Measurements from ENCODE around the gene XXYLT1. TPM values are rescaled to one million over a fixed set of nuclear protein-coding genes. Genes with fewer than 3 reads are reported as not detected.

The XXYLT1 gene
- total RNA-seq, 2 experiments from 2014 or later: 17.2 to 19.6 TPM

GRCh38 chr3:195312714-195313113, 41.8 kb upstream of the XXYLT1 start:
- TF ChIP-seq EZH2phosphoT487 (IDR thresholded peaks at IDR 0.05; ENCODE audit: borderline replicate concordance, low read depth, low read length): no peak
- TF ChIP-seq CTCF (conservative IDR thresholded peaks at IDR 0.05; ENCODE audit: low read length): no peak
- no peak for DNase-seq (ENCODE audit: low spot score)
- H3K36me3 ChIP-seq (ENCODE audit: insufficient read depth, low read length): peaks cover 2% of the 10 kb centered on the region
- no peaks in the 10 kb centered on the region for H3K4me1 ChIP-seq (ENCODE audit: insufficient read depth, low read length, poor library complexity, severe bottlenecking)
- H3K27ac ChIP-seq (ENCODE audit: low read depth, low read length, poor library complexity, severe bottlenecking): no peak overlapping the region
- no TSS peak for BruUV-seq (replicated peaks)
- H2AFZ ChIP-seq (ENCODE audit: low read length): no peak overlapping the region
- no peaks in the 10 kb centered on the region for H4K20me1 ChIP-seq (ENCODE audit: insufficient read depth, low read length)
- H3K4me2 ChIP-seq (ENCODE audit: low read length): no peak overlapping the region
- no peak overlapping the region for H3K4me3 ChIP-seq (ENCODE audit: low read depth, low read length, poor library complexity, severe bottlenecking)
- H3K9me3 ChIP-seq (ENCODE audit: low read length): no peaks in the 10 kb centered on the region
- ChIA-PET CTCF (ENCODE audit: unreplicated experiment) (no interaction called here), POLR2A (interaction anchor here (1.0 to 1.8 kb wide), 3 partner anchors 11 to 25 kb away, joined by 3 to 4 read pairs (median 4); no protein-coding TSS in a partner anchor)
- no peaks in the 10 kb centered on the region for H3K79me2 ChIP-seq (ENCODE audit: insufficient read depth, low read depth, low read length)
- intact Hi-C loops (cut with micrococcal nuclease; ENCODE audit: unreplicated experiment): no loop called here
- no peaks in the 10 kb centered on the region for H3K9me2 ChIP-seq (ENCODE audit: insufficient read depth, low read length)

GRCh38 chr3:195307711-195308110, 36.8 kb upstream of the XXYLT1 start:
- Histone ChIP-seq H3K4me1 (ENCODE audit: insufficient read depth, low read length, poor library complexity, severe bottlenecking) (no peaks in the 10 kb centered on the region), H3K9me3 (ENCODE audit: low read length) (no peaks in the 10 kb centered on the region)

More at GRCh38 chr3:195307711-195308110, 36.8 kb upstream of the XXYLT1 start:
- ChIA-PET CTCF (ENCODE audit: unreplicated experiment) (no interaction called here), POLR2A (interaction anchor here (0.9 to 1.9 kb wide), 5 partner anchors 13 to 59 kb away, joined by 3 to 7 read pairs (median 5); no protein-coding TSS in a partner anchor)
- no peak for DNase-seq (ENCODE audit: low spot score)
- BruUV-seq (replicated peaks): no TSS peak
- no peaks in the 10 kb centered on the region for H4K20me1 ChIP-seq (ENCODE audit: insufficient read depth, low read length)
- H3K4me2 ChIP-seq (ENCODE audit: low read length): no peak overlapping the region
- H3K4me3 ChIP-seq (ENCODE audit: low read depth, low read length, poor library complexity, severe bottlenecking): no peak overlapping the region
- H3K9me2 ChIP-seq (ENCODE audit: insufficient read depth, low read length): no peaks in the 10 kb centered on the region
- intact Hi-C loops (cut with micrococcal nuclease; ENCODE audit: unreplicated experiment): no loop called here
- H3K36me3 ChIP-seq (ENCODE audit: insufficient read depth, low read length): peaks cover 26% of the 10 kb centered on the region; the same call in 1 of the 2 replicates
- H3K27ac ChIP-seq (ENCODE audit: low read depth, low read length, poor library complexity, severe bottlenecking): no peak overlapping the region
- TF ChIP-seq EZH2phosphoT487 (IDR thresholded peaks at IDR 0.05; ENCODE audit: borderline replicate concordance, low read depth, low read length): no peak
- TF ChIP-seq CTCF (conservative IDR thresholded peaks at IDR 0.05; ENCODE audit: low read length): no peak
- no peaks in the 10 kb centered on the region for H3K79me2 ChIP-seq (ENCODE audit: insufficient read depth, low read depth, low read length)
- no peak overlapping the region for H2AFZ ChIP-seq (ENCODE audit: low read length)

Data from OCI-LY7 (cell line).